OCI-LY3 (cell line): Measurements from ENCODE around the gene LCA5L.

ENCODE experiments used
- H2AFZ ChIP-seq: fragments of 200-600, 300-600 bp; shearing (Covaris generic); 2 replicates; pipeline ENCODE4 v1.6.0; 2014; ENCODE audit warnings: antibody characterized with exemption, low read depth, low read length
- H3K27ac ChIP-seq: fragments of 200-600, 300-600 bp; sonication (generic); 2 replicates; pipeline ENCODE4 v1.5.1; 2014; ENCODE audit warnings: mild to moderate bottlenecking, low read length, moderate library complexity, mixed read lengths
- H3K27me3 ChIP-seq: fragments of 200-600, 300-600 bp; sonication (generic); 2 replicates; pipeline ENCODE4 v1.6.1; 2014; ENCODE audit warnings: low read depth, low read length, mixed read lengths
- H3K36me3 ChIP-seq: fragments of 200-600, 300-600 bp; sonication (generic); replicated peaks from 2 replicates; pipeline ENCODE3; 2014; ENCODE audit warnings: low read depth, low read length, mixed read lengths
- H3K4me1 ChIP-seq: fragments of 300-600, 200-600 bp; sonication (generic); 2 replicates; pipeline ENCODE4 v1.6.1; 2014; ENCODE audit warnings: low read length, mixed read lengths
- H3K4me2 ChIP-seq: fragments of 200-600, 300-600 bp; sonication (generic); 2 replicates; pipeline ENCODE4 v1.6.1; 2014; ENCODE audit warnings: low read length, mixed read lengths
- H3K4me3 ChIP-seq: fragments of 300-600, 200-600 bp; sonication (generic); 2 replicates; pipeline ENCODE4 v1.5.1; 2014; ENCODE audit warnings: antibody characterized with exemption, mild to moderate bottlenecking, low read length, moderate library complexity
- H3K79me2 ChIP-seq: fragments of 300-600, 200-600 bp; shearing (Covaris generic); 2 replicates; pipeline ENCODE4 v1.6.1; 2014; ENCODE audit warnings: mild to moderate bottlenecking, low read length, mixed read lengths
- H3K9ac ChIP-seq: fragments of 300-600, 200-600 bp; shearing (Covaris generic); 2 replicates; pipeline ENCODE4 v1.6.0; 2014; ENCODE audit warnings: mild to moderate bottlenecking, low read length, moderate library complexity
- H3K9me3 ChIP-seq: fragments of 200-600, 300-600 bp; shearing (Covaris generic); 2 replicates; pipeline ENCODE4 v1.6.1; 2014; ENCODE audit warnings: low read length, mixed read lengths; ENCODE audit not compliant: insufficient read depth
- H4K20me1 ChIP-seq: fragments of 200-600, 300-600 bp; sonication (generic); 2 replicates; pipeline ENCODE4 v1.6.1; 2016; ENCODE audit warnings: low read length, mixed read lengths; ENCODE audit not compliant: insufficient read depth
- EZH2phosphoT487 ChIP-seq: fragments of 200-600 bp; shearing (Covaris generic); IDR thresholded peaks from 2 replicates; pipeline ENCODE4 v1.6.1; 2018; ENCODE audit warnings: antibody characterized with exemption, mixed run types, low read depth
- TF ChIP-seq, protein P1 (sequence below): fragments of 200-600, 300-600 bp; sonication (generic); IDR thresholded peaks from 2 replicates; pipeline ENCODE4 v1.5.1; 2014; ENCODE audit warnings: antibody characterized with exemption, low read length, low read depth

LCA5L gene

GRCh38 chr21:39467746-39468145, 22.2 kb upstream of the LCA5L start:
- H3K4me2 ChIP-seq = no peak overlapping the region
- H3K27ac ChIP-seq = no peak overlapping the region
- TF ChIP-seq, protein P1, sequence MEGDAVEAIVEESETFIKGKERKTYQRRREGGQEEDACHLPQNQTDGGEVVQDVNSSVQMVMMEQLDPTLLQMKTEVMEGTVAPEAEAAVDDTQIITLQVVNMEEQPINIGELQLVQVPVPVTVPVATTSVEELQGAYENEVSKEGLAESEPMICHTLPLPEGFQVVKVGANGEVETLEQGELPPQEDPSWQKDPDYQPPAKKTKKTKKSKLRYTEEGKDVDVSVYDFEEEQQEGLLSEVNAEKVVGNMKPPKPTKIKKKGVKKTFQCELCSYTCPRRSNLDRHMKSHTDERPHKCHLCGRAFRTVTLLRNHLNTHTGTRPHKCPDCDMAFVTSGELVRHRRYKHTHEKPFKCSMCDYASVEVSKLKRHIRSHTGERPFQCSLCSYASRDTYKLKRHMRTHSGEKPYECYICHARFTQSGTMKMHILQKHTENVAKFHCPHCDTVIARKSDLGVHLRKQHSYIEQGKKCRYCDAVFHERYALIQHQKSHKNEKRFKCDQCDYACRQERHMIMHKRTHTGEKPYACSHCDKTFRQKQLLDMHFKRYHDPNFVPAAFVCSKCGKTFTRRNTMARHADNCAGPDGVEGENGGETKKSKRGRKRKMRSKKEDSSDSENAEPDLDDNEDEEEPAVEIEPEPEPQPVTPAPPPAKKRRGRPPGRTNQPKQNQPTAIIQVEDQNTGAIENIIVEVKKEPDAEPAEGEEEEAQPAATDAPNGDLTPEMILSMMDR = no peak
- no peak for TF ChIP-seq EZH2phosphoT487
- no peak overlapping the region for H3K4me3 ChIP-seq
- H3K9ac ChIP-seq = no peak overlapping the region
- no peak overlapping the region for H2AFZ ChIP-seq
- peaks cover 9% of the 10 kb centered on the region for H3K4me1 ChIP-seq
- no peaks in the 10 kb centered on the region for H3K9me3 ChIP-seq
- no peaks in the 10 kb centered on the region for H4K20me1 ChIP-seq
- no peaks in the 10 kb centered on the region for H3K79me2 ChIP-seq
- H3K27me3 ChIP-seq = no peaks in the 10 kb centered on the region
- H3K36me3 ChIP-seq = no peaks in the 10 kb centered on the region

DNA sequence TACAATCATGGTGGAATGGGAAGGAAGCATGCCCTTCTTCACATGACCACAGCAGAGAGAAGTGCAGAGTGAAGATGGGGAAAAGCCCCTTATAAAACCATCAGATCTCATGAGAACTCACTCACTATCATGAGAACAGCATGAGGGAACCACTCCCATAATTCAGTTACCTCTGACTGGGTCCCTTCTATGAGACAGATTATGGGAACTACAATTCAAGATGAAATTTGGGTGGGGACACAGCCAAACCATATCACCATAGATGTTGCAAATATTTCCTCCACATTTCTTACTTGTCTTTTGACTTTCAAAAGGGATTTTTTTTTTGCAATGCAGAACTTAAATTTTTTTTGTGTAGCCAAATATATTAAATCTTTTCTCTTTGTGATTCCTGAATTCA, 21.0 kb upstream of the LCA5L start:
- Histone ChIP-seq H3K4me2 (no peak overlapping the region), H3K27ac (no peak overlapping the region), H3K9me3 (no peaks in the 10 kb centered on the region), H3K4me3 (no peak overlapping the region), H4K20me1 (no peaks in the 10 kb centered on the region), H3K36me3 (no peaks in the 10 kb centered on the region), H3K4me1 (peaks cover 9% of the 10 kb centered on the region), H3K79me2 (no peaks in the 10 kb centered on the region), H2AFZ (no peak overlapping the region), H3K27me3 (no peaks in the 10 kb centered on the region), H3K9ac (no peak overlapping the region)
- no peak for TF ChIP-seq EZH2phosphoT487
- TF ChIP-seq, protein P1 = no peak

GRCh38 chr21:39463308-39463707, 17.7 kb upstream of the LCA5L start:
- TF ChIP-seq, protein P1 = no peak
- TF ChIP-seq EZH2phosphoT487 = no peak
- H3K79me2 ChIP-seq = no peaks in the 10 kb centered on the region
- no peak overlapping the region for H2AFZ ChIP-seq
- H3K9ac ChIP-seq = no peak overlapping the region
- H3K4me2 ChIP-seq = no peak overlapping the region
- H3K4me1 ChIP-seq = peaks cover 17% of the 10 kb centered on the region
- no peaks in the 10 kb centered on the region for H3K36me3 ChIP-seq
- H3K27me3 ChIP-seq = no peaks in the 10 kb centered on the region
- H3K4me3 ChIP-seq = no peak overlapping the region
- H4K20me1 ChIP-seq = no peaks in the 10 kb centered on the region
- no peaks in the 10 kb centered on the region for H3K9me3 ChIP-seq
- H3K27ac ChIP-seq = no peak overlapping the region

- no peaks in the 10 kb centered on the region for H3K79me2 ChIP-seq
- no peak for TF ChIP-seq EZH2phosphoT487
- TF ChIP-seq, protein P1 = no peak
- H3K27me3 ChIP-seq = no peaks in the 10 kb centered on the region
- no peaks in the 10 kb centered on the region for H3K9me3 ChIP-seq
- no peak overlapping the region for H3K4me3 ChIP-seq
- peak overlapping the region; percentile 14; the same call in 1 of the 2 replicates for H3K4me2 ChIP-seq
- peaks cover 17% of the 10 kb centered on the region for H3K4me1 ChIP-seq
- H3K36me3 ChIP-seq = no peaks in the 10 kb centered on the region
- H3K9ac ChIP-seq = no peak overlapping the region
- no peak overlapping the region for H2AFZ ChIP-seq
- no peaks in the 10 kb centered on the region for H4K20me1 ChIP-seq
- no peak overlapping the region for H3K27ac ChIP-seq
Observed at GRCh38 chr21:39461419-39461818, 15.8 kb upstream of the LCA5L start.
